HepG2 (cell line): Measurements from ENCODE around the gene MED13L. TPM values are rescaled to one million over a fixed set of nuclear protein-coding genes. Genes with fewer than 3 reads are reported as not detected.

ENCODE experiments used
- DMAP1 ChIP-seq: IDR thresholded peaks from 2 replicates; pipeline ENCODE4 v1.6.1; 2016
- FIP1L1 ChIP-seq: fragments of 200-400 bp; formaldehyde crosslinking; IDR thresholded peaks from 2 replicates; pipeline ENCODE4 v1.6.1; 2018; ENCODE audit warnings: low read depth, mild to moderate bottlenecking, low read length, moderate library complexity, borderline replicate concordance; ENCODE audit not compliant: insufficient read depth
- THRA ChIP-seq: sonication (generic); formaldehyde crosslinking; IDR thresholded peaks from 2 replicates; pipeline ENCODE4 v1.4.0; 2020; ENCODE audit warnings: missing genetic modification reagents, borderline replicate concordance
- ZNF274 ChIP-seq: sonication (generic); formaldehyde crosslinking; IDR thresholded peaks from 2 replicates; pipeline ENCODE4 v1.5.1; 2020; ENCODE audit warnings: mild to moderate bottlenecking, missing genetic modification reagents
- ZNF790 ChIP-seq: sonication (generic); formaldehyde crosslinking; IDR thresholded peaks from 2 replicates; pipeline ENCODE4 v1.8.0; 2022; ENCODE audit warnings: missing genetic modification reagents, mild to moderate bottlenecking, borderline replicate concordance
- polyA plus RNA-seq, 8 experiments: library from polyadenylated mRNA; depleted of rRNA in 3 of 8; stranded (reverse) in 7 of 8; unstranded in 1 of 8; fragments of >200 nt; fragmentation: Illumina TruSeq in 4 of 8; extraction: Trizol in 4 of 8; gene quantifications; 2 replicates each; pipeline versions ENCODE4 v1.2.1 to v1.2.3, GENCODE V29; 2011 to 2016; ENCODE audit warnings: low read depth in 4 of 8, missing spikeins in 1 of 8, mixed read lengths in 1 of 8; ENCODE audit not compliant: insufficient read depth in 1 of 8
- total RNA-seq, 5 experiments: library from RNA; depleted of rRNA; stranded (reverse); fragments of >200 nt; fragmentation: Illumina TruSeq; extraction: Trizol; gene quantifications; 2 replicates each; pipeline ENCODE4 v1.2.3, GENCODE V29; 2016; ENCODE audit warnings: low read depth in 1 of 5
- TF ChIP-seq, protein P1 (sequence below): sonication (generic); formaldehyde crosslinking; IDR thresholded peaks from 2 replicates; pipeline ENCODE4 v1.4.0; 2020; ENCODE audit warnings: missing genetic modification reagents
- TF ChIP-seq, protein P2 (sequence below): sonication (generic); formaldehyde crosslinking; IDR thresholded peaks from 2 replicates; pipeline ENCODE4 v1.8.0; 2022; ENCODE audit warnings: missing genetic modification reagents, mild to moderate bottlenecking, inconsistent platforms, borderline replicate concordance

MED13L gene
- total and polyA plus RNA-seq, 2 of the 13 experiments (the other 11 are each of a cell fraction or from before 2014, with no cell fraction given) = 24.8 to 38.9 TPM

DNA sequence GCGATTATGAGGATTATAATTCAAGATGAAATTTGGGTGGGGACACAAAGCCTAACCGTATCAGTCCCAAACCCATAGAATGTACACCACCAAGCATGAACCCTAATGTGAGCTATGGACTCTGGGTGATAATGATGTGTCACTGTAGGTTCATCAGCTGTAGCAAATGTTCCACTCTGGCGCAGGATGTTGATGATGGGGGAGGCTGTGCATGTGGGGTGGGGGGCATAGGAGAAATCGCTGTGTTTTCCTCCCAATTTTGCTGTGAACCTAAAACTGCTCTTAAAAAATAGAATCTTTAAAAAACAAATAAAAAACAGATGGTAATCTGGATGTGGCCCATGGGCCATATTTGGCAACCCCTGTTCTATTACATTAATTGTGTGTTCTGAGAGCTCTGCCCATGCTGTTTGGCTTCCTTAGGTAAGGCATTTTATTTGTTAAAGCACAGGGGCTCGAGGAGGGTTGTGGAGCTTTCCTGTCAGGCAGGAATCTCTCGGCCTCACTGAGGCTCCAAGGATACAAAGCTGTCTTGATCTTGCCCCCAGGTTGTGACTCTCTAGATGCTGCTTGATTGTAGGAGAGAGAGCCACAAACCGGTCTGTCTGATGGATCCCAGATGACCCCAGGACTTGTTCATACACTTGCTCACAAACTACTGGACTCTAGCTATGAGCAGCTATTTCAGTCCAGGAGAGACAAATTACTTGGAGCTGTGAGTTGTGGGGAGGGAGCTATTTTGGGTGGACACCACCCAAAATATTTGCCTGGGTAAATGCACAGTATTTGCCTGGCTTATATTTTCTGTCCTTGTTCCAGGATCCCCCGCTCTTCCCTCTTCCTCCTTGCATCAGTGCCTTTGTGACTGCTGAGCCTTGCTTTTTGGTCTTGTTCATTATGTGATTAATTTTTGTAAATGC, 340.2 kb downstream of the MED13L start (continued):
- no peak for TF ChIP-seq ZNF790 (CRISPR knock-in tag)
- no peak for TF ChIP-seq THRA (CRISPR knock-in tag)
- TF ChIP-seq, protein P1, sequence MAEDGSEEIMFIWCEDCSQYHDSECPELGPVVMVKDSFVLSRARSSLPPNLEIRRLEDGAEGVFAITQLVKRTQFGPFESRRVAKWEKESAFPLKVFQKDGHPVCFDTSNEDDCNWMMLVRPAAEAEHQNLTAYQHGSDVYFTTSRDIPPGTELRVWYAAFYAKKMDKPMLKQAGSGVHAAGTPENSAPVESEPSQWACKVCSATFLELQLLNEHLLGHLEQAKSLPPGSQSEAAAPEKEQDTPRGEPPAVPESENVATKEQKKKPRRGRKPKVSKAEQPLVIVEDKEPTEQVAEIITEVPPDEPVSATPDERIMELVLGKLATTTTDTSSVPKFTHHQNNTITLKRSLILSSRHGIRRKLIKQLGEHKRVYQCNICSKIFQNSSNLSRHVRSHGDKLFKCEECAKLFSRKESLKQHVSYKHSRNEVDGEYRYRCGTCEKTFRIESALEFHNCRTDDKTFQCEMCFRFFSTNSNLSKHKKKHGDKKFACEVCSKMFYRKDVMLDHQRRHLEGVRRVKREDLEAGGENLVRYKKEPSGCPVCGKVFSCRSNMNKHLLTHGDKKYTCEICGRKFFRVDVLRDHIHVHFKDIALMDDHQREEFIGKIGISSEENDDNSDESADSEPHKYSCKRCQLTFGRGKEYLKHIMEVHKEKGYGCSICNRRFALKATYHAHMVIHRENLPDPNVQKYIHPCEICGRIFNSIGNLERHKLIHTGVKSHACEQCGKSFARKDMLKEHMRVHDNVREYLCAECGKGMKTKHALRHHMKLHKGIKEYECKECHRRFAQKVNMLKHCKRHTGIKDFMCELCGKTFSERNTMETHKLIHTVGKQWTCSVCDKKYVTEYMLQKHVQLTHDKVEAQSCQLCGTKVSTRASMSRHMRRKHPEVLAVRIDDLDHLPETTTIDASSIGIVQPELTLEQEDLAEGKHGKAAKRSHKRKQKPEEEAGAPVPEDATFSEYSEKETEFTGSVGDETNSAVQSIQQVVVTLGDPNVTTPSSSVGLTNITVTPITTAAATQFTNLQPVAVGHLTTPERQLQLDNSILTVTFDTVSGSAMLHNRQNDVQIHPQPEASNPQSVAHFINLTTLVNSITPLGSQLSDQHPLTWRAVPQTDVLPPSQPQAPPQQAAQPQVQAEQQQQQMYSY = no peak
- TF ChIP-seq DMAP1 (CRISPR knock-in tag) = no peak
- TF ChIP-seq, protein P2, sequence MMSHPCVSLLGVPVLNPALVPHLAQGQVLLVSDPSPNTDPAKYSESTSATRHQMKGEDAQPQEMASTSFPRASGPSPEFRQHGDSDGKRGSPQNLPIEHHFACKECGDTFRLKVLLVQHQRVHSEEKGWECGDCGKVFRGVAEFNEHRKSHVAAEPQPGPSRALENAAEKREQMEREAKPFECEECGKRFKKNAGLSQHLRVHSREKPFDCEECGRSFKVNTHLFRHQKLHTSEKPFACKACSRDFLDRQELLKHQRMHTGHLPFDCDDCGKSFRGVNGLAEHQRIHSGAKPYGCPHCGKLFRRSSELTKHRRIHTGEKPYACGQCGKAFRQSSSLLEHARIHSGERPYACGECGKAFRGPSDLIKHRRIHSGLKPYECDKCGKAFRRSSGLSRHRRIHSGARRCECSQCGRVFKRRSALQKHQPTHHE = no peak
- TF ChIP-seq FIP1L1 = no peak
- TF ChIP-seq ZNF274 (CRISPR knock-in tag) = no peak
- TF ChIP-seq, all 625 proteins: peak for 0
